IMR-90 (cell line): Measurements from ENCODE around the gene ASAP2. TPM values are rescaled to one million over a fixed set of nuclear protein-coding genes. Genes with fewer than 3 reads are reported as not detected.

ENCODE experiments used
- ATAC-seq: fragments of 200-7000 bp; cut with Tn5 transposase; 2 replicates; pipeline ENCODE4 v1.9.1; 2020; ENCODE audit warnings: low read depth, mild to moderate bottlenecking, moderate library complexity
- BruUV-seq: library from RNA; stranded (reverse); fragments of 400-500 nt; replicated peaks from 2 replicates; lab custom pipeline; 2021; lab: Mats Ljungman, UMichigan
- CTCF ChIA-PET: fragments of 300-600 bp; formaldehyde crosslinking; extraction: SDS; loops from one replicate; lab custom pipeline; 2021; ENCODE audit warnings: antibody characterized with exemption; lab: Yijun Ruan, JAX
- POLR2A ChIA-PET: fragments of 300-600 bp; sonication (Branson Sonifier 250); formaldehyde crosslinking; loops from one replicate; lab custom pipeline; 2022; ENCODE audit warnings: antibody characterized with exemption; ENCODE audit not compliant: unreplicated experiment; lab: Charles Lee
- DNase-seq: peaks from one replicate; pipeline ENCODE4 v3.0.0; 2013
- H2AFZ ChIP-seq: replicated peaks from 2 replicates; pipeline ENCODE3; 2013; ENCODE audit warnings: low read length, mild to moderate bottlenecking; ENCODE audit not compliant: poor library complexity
- H2AK5ac ChIP-seq: 2 replicates; pipeline ENCODE4 v1.6.1; 2013; ENCODE audit warnings: low read depth, low read length, inconsistent platforms
- H2AK9ac ChIP-seq: replicated peaks from 2 replicates; pipeline ENCODE3; 2013; ENCODE audit warnings: mild to moderate bottlenecking, low read depth, low read length, moderate library complexity; ENCODE audit not compliant: poor library complexity
- H2BK120ac ChIP-seq: 2 replicates; pipeline ENCODE4 v1.6.1; 2013; ENCODE audit warnings: low read depth, low read length, inconsistent platforms
- H2BK15ac ChIP-seq: 3 replicates; pipeline ENCODE4 v1.6.1; 2013; ENCODE audit warnings: low read depth, low read length, inconsistent platforms
- H2BK20ac ChIP-seq: 2 replicates; pipeline ENCODE4 v1.6.1; 2013; ENCODE audit warnings: low read depth, mild to moderate bottlenecking, inconsistent platforms, low read length, moderate library complexity
- H2BK5ac ChIP-seq: 2 replicates; pipeline ENCODE4 v1.6.1; 2013; ENCODE audit warnings: mild to moderate bottlenecking, low read depth, low read length, inconsistent platforms; ENCODE audit not compliant: poor library complexity, severe bottlenecking
- H3K14ac ChIP-seq: replicated peaks from 2 replicates; pipeline ENCODE4 v1.6.1; 2013; ENCODE audit warnings: low read depth, low read length, inconsistent platforms
- H3K18ac ChIP-seq: 2 replicates; pipeline ENCODE4 v1.6.1; 2013; ENCODE audit warnings: low read depth, low read length, control low read depth
- H3K23ac ChIP-seq: 2 replicates; pipeline ENCODE4 v1.6.1; 2013; ENCODE audit warnings: low read depth, low read length, inconsistent platforms
- H3K27ac ChIP-seq: 2 replicates; pipeline ENCODE4 v1.5.1; 2013; ENCODE audit warnings: mild to moderate bottlenecking, control low read depth, low read length; ENCODE audit not compliant: insufficient read depth
- H3K27me3 ChIP-seq: 2 replicates; pipeline ENCODE4 v1.6.1; 2013; ENCODE audit warnings: low read length; ENCODE audit not compliant: control insufficient read depth, insufficient read depth
- H3K36me3 ChIP-seq: 2 replicates; pipeline ENCODE4 v1.6.1; 2013; ENCODE audit warnings: low read length, mixed read lengths; ENCODE audit not compliant: control insufficient read depth, insufficient read depth
- H3K4ac ChIP-seq: 2 replicates; pipeline ENCODE4 v1.6.1; 2013; ENCODE audit warnings: low read depth, low read length, inconsistent platforms
- H3K4me1 ChIP-seq: 2 replicates; pipeline ENCODE4 v1.6.1; 2013; ENCODE audit warnings: low read length, mixed read lengths; ENCODE audit not compliant: control insufficient read depth, insufficient read depth
- H3K4me2 ChIP-seq: 2 replicates; pipeline ENCODE4 v1.6.1; 2013; ENCODE audit warnings: low read depth, mild to moderate bottlenecking, control low read depth, low read length, moderate library complexity
- H3K4me3 ChIP-seq: 2 replicates; pipeline ENCODE4 v1.5.1; 2013; ENCODE audit warnings: low read depth, mild to moderate bottlenecking, control low read depth, low read length, moderate library complexity; ENCODE audit not compliant: insufficient read depth
- H3K56ac ChIP-seq: 2 replicates; pipeline ENCODE4 v1.6.1; 2013; ENCODE audit warnings: low read length, inconsistent platforms; ENCODE audit not compliant: insufficient read depth; ENCODE audit errors: extremely low read depth
- H3K79me1 ChIP-seq, 2 experiments: 2 replicates each; pipeline ENCODE4 v1.6.1; 2013; ENCODE audit warnings: low read length in 2 of 2, inconsistent platforms in 1 of 2, low read depth in 1 of 2
- H3K9ac ChIP-seq: 2 replicates; pipeline ENCODE4 v1.6.1; 2013; ENCODE audit warnings: low read depth, low read length, control low read depth
- H3K9me1 ChIP-seq: 2 replicates; pipeline ENCODE4 v1.6.1; 2013; ENCODE audit warnings: low read length, inconsistent platforms; ENCODE audit not compliant: insufficient read depth
- H3K9me3 ChIP-seq: 2 replicates; pipeline ENCODE4 v1.6.1; 2013; ENCODE audit warnings: low read length; ENCODE audit not compliant: control insufficient read depth, insufficient read depth
- H4K20me1 ChIP-seq: 2 replicates; pipeline ENCODE4 v1.6.1; 2013; ENCODE audit warnings: low read length, inconsistent platforms; ENCODE audit not compliant: insufficient read depth
- H4K5ac ChIP-seq: 2 replicates; pipeline ENCODE4 v1.6.1; 2013; ENCODE audit warnings: mild to moderate bottlenecking, low read depth, low read length, control low read depth
- H4K8ac ChIP-seq, 2 experiments: 2 replicates each; pipeline ENCODE4 v1.6.1; 2013; ENCODE audit warnings: low read depth in 2 of 2, low read length in 2 of 2, control low read depth in 1 of 2, inconsistent platforms in 1 of 2
- H4K91ac ChIP-seq: 2 replicates; pipeline ENCODE4 v1.6.1; 2013; ENCODE audit warnings: low read depth, low read length, inconsistent platforms; ENCODE audit not compliant: insufficient read depth
- BHLHE40 ChIP-seq: fragments of 150-350 bp; IDR thresholded peaks from 2 replicates; pipeline ENCODE4 v1.6.1; 2016; ENCODE audit warnings: mild to moderate bottlenecking, low read depth, low read length
- CEBPB ChIP-seq: IDR thresholded peaks from 2 replicates; pipeline ENCODE4 v1.6.1; 2012; ENCODE audit warnings: low read depth, low read length, improper control_type of control experiment
- CHD1 ChIP-seq: IDR thresholded peaks from 2 replicates; pipeline ENCODE4 v1.6.1; 2012; ENCODE audit warnings: low read depth, low read length, improper control_type of control experiment
- CTCF ChIP-seq: conservative IDR thresholded peaks from 2 replicates; pipeline ENCODE4 v1.5.1; 2012; ENCODE audit warnings: mild to moderate bottlenecking, low read depth, low read length, improper control_type of control experiment
- ELK1 ChIP-seq: fragments of 150-350 bp; IDR thresholded peaks from 2 replicates; pipeline ENCODE4 v1.6.1; 2016; ENCODE audit warnings: low read depth, mild to moderate bottlenecking, low read length, moderate library complexity, borderline replicate concordance
- FOS ChIP-seq: fragments of 150-350 bp; IDR thresholded peaks from 2 replicates; pipeline ENCODE4 v1.6.1; 2016; ENCODE audit warnings: low read depth, low read length
- MAFK ChIP-seq: IDR thresholded peaks from 2 replicates; pipeline ENCODE4 v1.6.1; 2012; ENCODE audit warnings: low read depth, low read length, improper control_type of control experiment
- MAZ ChIP-seq: IDR thresholded peaks from 2 replicates; pipeline ENCODE4 v1.6.1; 2012; ENCODE audit warnings: low read depth, mild to moderate bottlenecking, low read length, improper control_type of control experiment, moderate library complexity, borderline replicate concordance
- MXI1 ChIP-seq: IDR thresholded peaks from 2 replicates; pipeline ENCODE4 v1.6.1; 2012; ENCODE audit warnings: low read depth, mild to moderate bottlenecking, low read length, moderate library complexity, borderline replicate concordance
- NFE2L2 ChIP-seq: fragments of 150-350 bp; IDR thresholded peaks from 2 replicates; pipeline ENCODE4 v1.6.1; 2016; ENCODE audit warnings: low read depth, mild to moderate bottlenecking, low read length
- POLR2A ChIP-seq: IDR thresholded peaks from 2 replicates; pipeline ENCODE4 v1.6.1; 2012; ENCODE audit warnings: mild to moderate bottlenecking, low read depth, low read length
- RAD21 ChIP-seq: IDR thresholded peaks from 2 replicates; pipeline ENCODE4 v1.6.1; 2012; ENCODE audit warnings: low read length, improper control_type of control experiment
- RCOR1 ChIP-seq: IDR thresholded peaks from 2 replicates; pipeline ENCODE4 v1.6.1; 2012; ENCODE audit warnings: mild to moderate bottlenecking, low read length, improper control_type of control experiment; ENCODE audit not compliant: insufficient replicate concordance
- RFX5 ChIP-seq: IDR thresholded peaks from 2 replicates; pipeline ENCODE4 v1.8.0; 2012; ENCODE audit warnings: low read depth, mild to moderate bottlenecking, low read length, moderate library complexity
- SMC3 ChIP-seq: fragments of 150-350 bp; IDR thresholded peaks from 2 replicates; pipeline ENCODE4 v1.6.1; 2016; ENCODE audit warnings: low read depth, mild to moderate bottlenecking, antibody characterized with exemption, low read length, moderate library complexity
- USF2 ChIP-seq: fragments of 150-350 bp; IDR thresholded peaks from 2 replicates; pipeline ENCODE4 v1.6.1; 2017; ENCODE audit warnings: mild to moderate bottlenecking, antibody characterized with exemption, low read length, low read depth
- WGBS, 2 experiments: methylation state at CpG; one replicate each; pipeline versions ENCODE4 v1.1.5 to v1.1.7; 2013; ENCODE audit warnings: missing lambda C conversion rate in 2 of 2; ENCODE audit not compliant: insufficient read length in 1 of 2; ENCODE audit errors: extremely low coverage in 2 of 2; 5-methylcytosine and 5-hydroxymethylcytosine counted together
- dilution Hi-C: fragments of 300-500 bp; cut with HindIII; formaldehyde crosslinking; loops from one replicate; pipeline ENCODE4 v1.14.3; 2018; ENCODE audit warnings: low sequenced_read_pairs; ENCODE audit not compliant: unreplicated experiment
- in situ Hi-C: fragments of 300-500 bp; cut with MboI; formaldehyde crosslinking; loops from 3 replicates; pipeline ENCODE4 v1.14.3; 2019; ENCODE audit warnings: low sequenced_read_pairs, inconsistent platforms, mixed read lengths
- intact Hi-C: fragments of 100-400 bp; cut with micrococcal nuclease; formaldehyde crosslinking; loops from 2 replicates; pipeline ENCODE4 v1.10.0; 2022
- polyA plus RNA-seq, 3 experiments: library from polyadenylated mRNA; depleted of rRNA; stranded (reverse); fragments of >200 nt; gene quantifications; 2 replicates each; pipeline ENCODE4 v1.2.3, GENCODE V29; 2012; ENCODE audit warnings: low replicate concordance in 1 of 3
- total RNA-seq: library from RNA; depleted of rRNA; stranded (reverse); fragments of >200 nt; gene quantifications from 2 replicates; pipeline ENCODE4 v1.2.3, GENCODE V29; 2012

The ASAP2 gene
- total and polyA plus RNA-seq, 2 of the 4 experiments (the other 2 are of a cell fraction): 19.7 to 28.1 TPM

- Histone ChIP-seq H3K4me3 (no peak overlapping the region), H3K4me2 (no peak overlapping the region), H2AFZ (no peak overlapping the region), H2BK15ac (no peak overlapping the region), H3K27me3 (no peaks in the 10 kb centered on the region), H2BK20ac (no peak overlapping the region), H2AK9ac (no peak overlapping the region), H4K5ac (no peak overlapping the region), H3K9me3 (no peaks in the 10 kb centered on the region), H4K8ac (no peak overlapping the region), H4K20me1 (peaks cover 29% of the 10 kb centered on the region), H3K56ac (no peak overlapping the region), H2BK120ac (no peak overlapping the region), H3K23ac (peak overlapping the region; percentile 51; the same call in 1 of the 2 replicates), H3K36me3 (peaks cover 7% of the 10 kb centered on the region), H3K79me1 (peaks cover 38 to 80% of the 10 kb centered on the region in 2 experiments), H3K4me1 (peaks cover 4% of the 10 kb centered on the region; the same call in 1 of the 2 replicates), H3K9ac (no peak overlapping the region), H3K18ac (no peak overlapping the region), H3K9me1 (peaks cover 20% of the 10 kb centered on the region), H2BK5ac (no peak overlapping the region), H3K27ac (no peak overlapping the region), H3K4ac (no peak overlapping the region), H4K91ac (no peak overlapping the region), H3K14ac (0 out of 2 replicates have a peak overlapping the region, but pooled peaks have one; percentile 35), H2AK5ac (no peak overlapping the region)
- dilution Hi-C loops (no loop called here), intact Hi-C loops (no loop called here), in situ Hi-C loops (no loop called here)
- no peak for DNase-seq
- ATAC-seq: no peak
- no CpG with 5 or more reads among the region's 2 CpGs for WGBS, 2 experiments
- ChIA-PET CTCF (no interaction called here), POLR2A (no interaction called here)
- TF ChIP-seq ELK1 (no peak), RFX5 (no peak), FOS (no peak), BHLHE40 (no peak), CTCF (no peak), POLR2A (no peak), NFE2L2 (no peak), MAFK (no peak), CHD1 (no peak), USF2 (no peak), SMC3 (no peak), MAZ (no peak), RAD21 (no peak), MXI1 (no peak), CEBPB (no peak), RCOR1 (no peak)
- no TSS peak for BruUV-seq
Measured at GRCh38 chr2:9302755-9303154, 96.1 kb downstream of the ASAP2 start.
